Measurements from ENCODE around the gene SPIN3.
"Not testable (repeated sequence)": the region's sequence is repeated elsewhere in the genome, so short reads cannot be mapped to it uniquely, and the experiment has no call there.

SPIN3 gene

GRCh38 chrX:56995271-56995994 is at the start of gene SPIN3:
TSS of gene SPIN3 (minus strand) at chrX:56995541. CDS start at chrX:56994947, 594 bp downstream.
- DNase-seq (ENCODE audit: low spot score): peak; percentile 75

GRCh38 chrX:57044245-57044644 is 48.9 kb upstream of the SPIN3 start:
- no peak for DNase-seq (ENCODE audit: low spot score)

GRCh38 chrX:57037265-57037664 is 41.9 kb upstream of the SPIN3 start:
- DNase-seq (ENCODE audit: low spot score): not testable (repeated sequence)

DNA sequence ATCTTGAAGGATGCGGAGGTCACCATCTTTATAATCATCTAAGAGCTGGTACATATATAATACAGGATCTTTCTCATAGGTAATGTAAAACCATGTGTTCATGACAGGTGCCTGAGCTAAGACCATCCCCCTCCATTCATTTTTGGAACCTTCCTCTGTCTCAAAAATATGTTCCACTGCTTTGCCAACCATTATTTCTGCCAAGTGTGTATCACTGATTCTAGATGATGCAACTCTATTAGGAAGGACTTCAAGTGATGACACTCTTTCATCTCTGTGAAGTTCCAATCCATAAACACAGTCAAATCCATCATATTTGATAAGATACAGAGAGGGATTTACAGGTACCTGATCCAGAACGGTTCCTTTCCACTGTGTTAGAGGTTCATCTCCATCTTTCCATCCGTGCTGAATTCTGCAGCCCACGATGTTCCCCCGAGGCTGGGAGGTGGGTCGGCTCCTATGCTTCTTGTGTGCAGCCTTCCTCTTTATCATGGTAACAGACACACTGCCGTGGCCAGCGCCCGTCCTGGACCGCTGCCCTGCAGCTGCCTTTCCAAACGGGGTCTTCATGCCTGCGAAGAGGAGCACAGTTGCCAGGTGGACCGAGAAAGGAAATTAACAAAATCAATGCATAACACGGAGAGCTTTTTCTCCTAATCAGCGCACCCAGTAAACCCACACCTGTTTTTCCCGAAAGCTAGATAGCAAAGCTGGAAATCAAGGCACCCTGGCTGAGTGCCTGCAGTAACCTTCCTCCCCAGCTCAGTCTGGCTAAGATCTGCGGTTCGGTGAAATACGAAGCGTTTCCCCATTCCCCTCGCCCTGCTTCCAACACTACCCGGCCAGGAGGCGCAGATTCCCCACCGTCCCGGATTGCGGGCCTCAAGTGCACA is 718 bp downstream of the SPIN3 start:
- peak; percentile 4 for DNase-seq (ENCODE audit: low spot score)

GRCh38 chrX:56987741-56988140 is 7.6 kb downstream of the SPIN3 start:
- DNase-seq (ENCODE audit: low spot score): no peak

DNA sequence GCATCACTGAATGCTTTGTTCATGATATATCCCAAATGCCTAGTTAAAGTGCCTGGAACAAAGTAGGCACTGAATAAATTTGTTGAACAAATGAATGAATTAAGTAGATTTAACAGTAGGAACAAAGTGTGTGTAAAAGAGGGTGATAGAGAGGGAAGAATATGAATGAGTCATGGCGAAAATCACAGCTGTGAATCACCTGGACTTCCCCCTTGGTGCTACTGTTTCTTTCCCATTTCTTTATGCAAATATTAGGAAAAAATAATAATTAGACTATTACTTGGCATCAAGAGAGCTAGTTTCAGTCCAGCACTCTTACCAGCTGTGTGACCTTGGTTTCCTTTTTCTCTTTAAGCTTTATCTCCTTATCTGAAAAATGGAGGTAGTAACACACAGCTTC is 9.2 kb downstream of the SPIN3 start:
- DNase-seq (ENCODE audit: low spot score): no peak

GRCh38 chrX:56978172-56978571 is 17.2 kb downstream of the SPIN3 start:
- peak; percentile 21 for DNase-seq (ENCODE audit: low spot score)

- DNase-seq (ENCODE audit: low spot score): no peak
These were observed 19.7 kb downstream of the SPIN3 start for GRCh38 chrX:56975611-56976010.

- DNase-seq (ENCODE audit: low spot score): no peak
These were observed 20.9 kb downstream of the SPIN3 start for GRCh38 chrX:56974408-56974807.

GRCh38 chrX:56969559-56969958 is 25.8 kb downstream of the SPIN3 start:
- no peak for DNase-seq (ENCODE audit: low spot score)

- peak; percentile 7 for DNase-seq (ENCODE audit: low spot score)
These were observed 26.4 kb downstream of the SPIN3 start for GRCh38 chrX:56968980-56969379.

DNA sequence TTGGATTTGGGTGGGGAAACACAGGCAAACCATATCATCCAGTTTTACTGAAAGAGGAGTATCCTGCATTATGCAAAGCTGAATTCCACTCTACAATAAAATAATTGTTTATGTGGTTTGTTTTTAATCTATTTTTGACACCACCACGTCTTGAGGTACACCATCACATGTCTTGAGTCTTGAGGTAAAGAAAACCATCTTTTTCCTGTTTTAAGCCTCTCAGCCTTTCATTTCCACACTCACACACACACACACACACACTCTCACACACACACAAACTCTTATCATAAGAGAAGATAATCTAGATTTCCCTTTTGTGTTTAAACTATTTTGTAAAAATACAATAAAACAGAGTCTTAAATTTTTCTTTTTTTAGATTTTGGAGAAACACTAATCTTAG is 32.0 kb downstream of the SPIN3 start:
- DNase-seq (ENCODE audit: low spot score): no peak

- DNase-seq (ENCODE audit: low spot score): no peak
These were observed 47.6 kb downstream of the SPIN3 start for GRCh38 chrX:56947699-56948098.

DNA sequence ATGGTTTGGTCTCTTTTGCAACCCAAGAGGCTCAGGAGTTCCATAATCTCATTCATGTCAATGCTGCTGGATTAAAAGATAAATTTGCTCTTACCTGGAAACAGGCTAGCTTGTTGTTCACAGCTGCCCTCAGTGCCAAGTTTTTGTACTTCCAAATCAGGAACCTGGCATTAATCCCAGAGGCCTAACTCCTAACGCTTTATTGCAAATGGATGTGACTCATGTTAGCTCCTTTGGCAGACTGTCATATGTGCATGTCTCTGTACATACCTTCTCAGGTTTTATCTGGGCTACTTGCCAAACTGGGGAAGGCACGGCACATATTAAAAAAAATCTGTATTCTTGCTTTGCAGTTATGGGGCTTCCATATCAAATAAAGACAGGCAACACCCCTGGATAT is 49.1 kb downstream of the SPIN3 start:
- DNase-seq (ENCODE audit: low spot score): not testable (repeated sequence)

GRCh38 chrX:56945226-56945625 is 50.1 kb downstream of the SPIN3 start:
- DNase-seq (ENCODE audit: low spot score): not testable (repeated sequence)

- no peak for DNase-seq (ENCODE audit: low spot score)
These were observed 52.1 kb downstream of the SPIN3 start for GRCh38 chrX:56943264-56943663.
